GM19240 (cell line): Measurements from ENCODE around the gene CD8B2.
"Not testable (repeated sequence)": the region's sequence is repeated elsewhere in the genome, so short reads cannot be mapped to it uniquely, and the experiment has no call there.

Experiments used
- DNase-seq: peaks from one replicate; pipeline ENCODE4 v3.0.0; 2011; ENCODE audit warnings: low spot score; ENCODE audit not compliant: insufficient read length

The CD8B2 gene

DNA sequence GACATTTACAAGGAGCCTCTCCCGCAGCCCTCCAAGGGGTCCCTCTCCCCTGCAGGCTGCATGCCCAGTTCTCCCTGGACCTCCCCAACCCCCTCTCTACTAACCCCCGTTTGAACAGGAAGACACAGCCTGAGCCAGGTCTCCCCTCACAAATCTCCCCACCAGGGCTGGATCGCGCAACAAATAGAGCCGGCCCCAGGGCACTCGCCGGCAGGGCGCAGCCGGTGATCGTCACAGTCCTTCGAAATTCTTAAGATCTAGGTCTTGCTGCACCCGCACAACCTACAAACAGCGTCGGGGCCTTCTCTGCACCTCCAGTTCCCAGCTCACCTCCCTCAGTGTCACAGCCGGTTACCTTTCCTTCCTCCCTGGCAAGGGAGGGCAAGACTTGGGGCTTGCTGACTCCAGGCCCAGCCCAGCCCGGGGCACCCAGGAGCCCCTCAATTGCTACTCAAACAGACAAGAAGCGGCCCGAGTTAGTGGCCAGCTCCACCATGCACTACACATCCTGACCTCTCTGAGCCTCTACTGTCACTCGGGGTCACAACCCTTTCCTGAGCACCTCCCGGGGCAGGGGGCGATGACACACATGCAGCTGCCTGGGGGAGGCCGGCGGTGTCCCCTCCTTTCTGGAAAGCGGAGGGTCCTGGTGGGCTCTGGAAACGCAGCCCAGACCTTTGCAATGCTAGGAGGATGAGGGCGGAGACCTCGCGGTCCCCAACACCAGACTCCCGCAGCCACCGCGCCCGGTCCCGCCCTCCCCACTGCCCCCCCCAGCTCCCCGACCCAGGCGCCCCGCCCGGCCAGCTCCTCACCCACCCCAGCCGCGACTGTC lies at the start of gene CD8B2:
Gene CD8B2 (plus strand): TSS at position 814 of the 835 bp plus-strand sequence. CDS start 63 bp downstream, outside the sequence.
- DNase-seq = not testable (repeated sequence)

DNA sequence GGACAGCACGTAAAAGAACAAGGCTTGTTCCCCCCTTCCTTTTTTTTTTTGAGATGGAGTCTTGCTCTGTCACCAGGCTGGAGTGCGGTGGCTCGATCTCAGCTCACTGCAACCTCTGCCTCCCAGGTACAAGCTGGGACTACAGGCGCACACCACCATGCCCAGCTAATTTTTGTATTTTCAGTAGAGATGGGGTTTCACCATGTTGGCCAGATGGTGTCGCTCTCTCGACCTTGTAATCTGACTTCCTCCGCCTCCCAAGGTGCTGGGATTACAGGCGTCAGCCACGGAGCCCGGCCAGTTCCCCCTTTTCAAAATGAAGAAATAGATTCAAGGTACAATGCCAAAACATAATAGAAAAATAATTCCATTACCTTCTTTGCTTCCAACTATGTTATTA lies 25.3 kb upstream of the CD8B2 start:
- DNase-seq = not testable (repeated sequence)

GRCh38 chr2:106467516-106467915 lies 19.6 kb upstream of the CD8B2 start:
- not testable (repeated sequence) for DNase-seq

DNA sequence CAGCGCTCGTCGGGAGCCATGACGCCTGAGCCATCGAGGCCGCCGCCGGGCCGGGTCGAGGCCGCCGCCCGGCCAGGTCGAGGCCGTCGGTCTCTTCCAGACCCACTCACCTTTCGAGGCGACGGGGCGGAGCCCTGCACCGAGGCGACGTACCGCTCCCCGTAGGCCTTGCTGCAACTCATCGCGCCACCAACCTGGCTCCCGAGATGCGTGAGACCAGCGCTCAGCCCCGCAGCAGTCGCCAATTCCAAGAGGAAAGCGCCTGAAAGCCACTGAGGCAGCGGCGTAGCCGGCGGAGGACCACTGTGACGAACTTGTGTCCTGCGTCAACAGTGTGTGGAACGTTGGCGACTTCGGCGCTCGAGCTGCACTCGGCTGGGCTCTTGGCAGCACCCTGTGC lies 19.1 kb upstream of the CD8B2 start, which contains the start of gene RGPD3:
Gene RGPD3 (minus strand): TSS at position 307 of the 400 bp plus-strand sequence. CDS start 125 bp downstream, at position 182.
- not testable (repeated sequence) for DNase-seq

DNA sequence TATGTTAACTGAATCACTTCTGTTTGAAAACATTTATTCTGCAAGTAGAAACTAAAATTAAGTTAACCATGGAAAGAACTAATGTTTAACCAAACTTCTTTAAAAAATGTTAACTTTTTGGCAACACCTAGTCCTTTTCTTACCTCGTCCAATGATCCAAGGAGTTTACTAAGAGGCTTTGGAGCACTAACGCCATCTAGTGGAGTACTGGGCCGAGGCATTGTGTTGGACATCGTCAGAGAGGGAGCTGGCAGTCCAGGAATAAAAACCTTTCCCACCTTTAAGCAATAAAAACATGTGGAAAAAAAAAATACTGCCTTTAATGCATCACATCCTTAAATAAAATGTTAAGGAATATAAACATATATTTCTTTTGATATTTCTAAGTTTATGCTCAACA lies 16.5 kb upstream of the CD8B2 start:
- not testable (repeated sequence) for DNase-seq

GRCh38 chr2:106477647-106478046 lies 9.5 kb upstream of the CD8B2 start:
- not testable (repeated sequence) for DNase-seq

DNA sequence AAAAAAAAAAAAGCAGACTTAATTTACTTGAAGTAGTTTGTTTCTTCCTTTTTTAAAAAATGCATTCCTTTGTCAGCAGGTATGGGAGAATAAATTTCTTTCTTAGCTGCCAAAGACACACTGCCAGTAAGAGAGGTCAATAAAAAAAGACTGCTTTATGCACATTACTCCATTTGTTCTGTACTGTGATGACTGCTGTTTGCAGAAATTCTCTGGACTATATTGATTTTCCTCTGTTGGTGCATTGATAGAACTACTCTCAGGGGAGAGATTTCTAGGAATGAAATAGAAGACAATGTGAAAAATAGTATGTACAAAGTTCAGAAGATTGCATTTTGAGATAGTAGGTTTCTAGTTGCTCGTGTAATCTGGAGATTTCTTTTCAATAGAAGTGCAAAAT lies 7.6 kb upstream of the CD8B2 start:
- DNase-seq = not testable (repeated sequence)

DNA sequence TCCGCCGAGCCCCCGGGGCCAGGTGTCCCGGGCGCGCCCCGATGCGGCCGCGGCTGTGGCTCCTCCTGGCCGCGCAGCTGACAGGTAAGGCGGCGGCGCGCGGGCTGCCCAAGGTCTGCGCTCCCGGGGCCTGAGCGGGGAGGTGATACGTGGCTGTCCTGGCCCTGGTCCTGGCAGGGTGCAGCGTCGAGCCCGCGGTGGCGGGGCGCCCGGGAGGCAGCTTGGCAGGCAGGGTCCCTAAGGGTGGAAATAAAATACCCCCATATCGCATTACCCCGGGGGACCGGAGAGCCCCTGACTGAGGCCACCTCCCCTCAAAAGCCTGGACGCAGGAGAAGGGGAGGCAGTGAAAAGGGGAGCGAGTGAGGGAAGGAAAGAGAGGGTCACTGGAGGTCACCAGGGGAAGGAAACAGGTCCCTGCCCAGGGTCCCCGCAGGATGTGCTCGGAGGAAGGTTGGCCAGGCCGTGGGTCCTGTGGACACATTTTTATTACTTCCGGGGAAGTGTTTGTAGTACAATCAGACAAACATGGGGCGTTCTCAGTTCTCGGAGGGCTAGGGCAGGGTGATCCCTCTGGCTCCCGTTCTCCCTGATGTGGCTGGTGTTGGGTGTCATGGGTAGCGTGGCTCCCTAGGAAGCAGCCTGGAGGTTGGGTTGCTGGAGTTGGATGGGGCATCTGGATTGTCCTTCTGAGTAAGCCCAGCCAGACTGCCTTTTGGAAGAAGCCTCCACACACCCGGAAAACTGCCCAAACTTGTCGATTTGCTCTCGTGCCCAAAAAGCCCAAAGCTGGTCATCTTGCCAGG lies 425 bp downstream of the CD8B2 start:
- not testable (repeated sequence) for DNase-seq

GRCh38 chr2:106489701-106490100 lies 2.5 kb downstream of the CD8B2 start:
- DNase-seq = not testable (repeated sequence)

GRCh38 chr2:106492399-106492798 lies 5.2 kb downstream of the CD8B2 start:
- not testable (repeated sequence) for DNase-seq

GRCh38 chr2:106492913-106493312 lies 5.7 kb downstream of the CD8B2 start:
- DNase-seq = not testable (repeated sequence)

DNA sequence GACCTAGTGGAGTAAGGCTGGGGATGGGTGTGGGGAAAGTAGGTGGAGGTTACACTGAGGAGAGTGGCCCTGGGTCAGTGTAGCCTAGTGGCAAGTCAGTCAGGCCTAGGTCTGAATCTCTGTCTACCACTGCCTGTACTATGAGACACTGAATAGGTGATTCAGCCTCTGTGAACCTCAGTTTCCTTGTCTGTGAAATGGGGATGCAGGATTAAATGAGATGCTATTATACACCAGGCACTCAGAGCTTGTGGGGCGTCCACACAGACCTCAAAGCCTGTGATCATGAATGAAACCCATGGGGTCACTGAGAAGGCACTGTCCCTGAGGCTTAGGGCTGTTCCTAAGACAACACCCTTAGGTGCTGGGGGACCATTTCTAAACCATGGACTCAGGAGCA lies 11.4 kb downstream of the CD8B2 start:
- not testable (repeated sequence) for DNase-seq

GRCh38 chr2:106500350-106500749 lies 13.2 kb downstream of the CD8B2 start:
- not testable (repeated sequence) for DNase-seq

GRCh38 chr2:106502351-106502750 lies 15.2 kb downstream of the CD8B2 start:
- not testable (repeated sequence) for DNase-seq

DNA sequence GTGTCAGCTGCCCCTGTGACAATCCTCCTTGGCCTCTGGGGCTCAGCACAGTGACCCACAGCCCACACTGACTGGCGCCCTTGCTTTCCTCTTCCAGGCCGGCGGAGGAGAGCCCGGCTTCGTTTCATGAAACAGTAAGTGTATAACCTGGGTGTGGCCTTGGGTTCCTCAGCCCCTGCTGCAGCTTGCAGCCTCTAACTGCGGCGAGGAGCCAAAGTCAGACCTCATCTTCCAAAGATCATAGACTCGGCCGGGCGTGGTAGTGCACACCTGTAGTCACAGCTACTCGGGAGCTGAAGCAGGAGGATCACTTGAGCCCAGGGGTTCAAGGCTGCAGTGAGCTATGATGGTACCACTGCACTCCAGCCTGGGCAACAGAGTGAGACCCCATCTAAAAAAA lies 17.0 kb downstream of the CD8B2 start:
- DNase-seq = not testable (repeated sequence)

DNA sequence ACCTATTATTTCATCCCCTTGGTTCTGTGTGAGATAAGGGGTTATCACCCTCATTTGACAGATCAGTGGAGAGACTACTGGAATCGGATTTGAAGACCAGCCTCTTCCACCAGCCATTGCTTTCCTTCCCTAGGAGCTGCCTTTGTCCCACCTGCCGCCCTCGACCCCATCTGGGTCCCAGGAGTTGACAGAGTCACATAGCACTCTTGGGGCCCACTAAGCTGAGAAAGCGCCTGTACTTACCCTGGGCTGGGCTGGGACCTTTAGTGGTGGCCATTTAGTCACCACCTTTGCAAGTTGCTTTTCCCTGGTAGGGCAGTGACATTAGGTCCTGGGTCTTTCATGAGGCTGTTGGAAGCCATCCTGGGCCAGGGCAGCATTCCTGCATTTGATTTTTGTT lies 17.6 kb downstream of the CD8B2 start:
- DNase-seq = not testable (repeated sequence)

DNA sequence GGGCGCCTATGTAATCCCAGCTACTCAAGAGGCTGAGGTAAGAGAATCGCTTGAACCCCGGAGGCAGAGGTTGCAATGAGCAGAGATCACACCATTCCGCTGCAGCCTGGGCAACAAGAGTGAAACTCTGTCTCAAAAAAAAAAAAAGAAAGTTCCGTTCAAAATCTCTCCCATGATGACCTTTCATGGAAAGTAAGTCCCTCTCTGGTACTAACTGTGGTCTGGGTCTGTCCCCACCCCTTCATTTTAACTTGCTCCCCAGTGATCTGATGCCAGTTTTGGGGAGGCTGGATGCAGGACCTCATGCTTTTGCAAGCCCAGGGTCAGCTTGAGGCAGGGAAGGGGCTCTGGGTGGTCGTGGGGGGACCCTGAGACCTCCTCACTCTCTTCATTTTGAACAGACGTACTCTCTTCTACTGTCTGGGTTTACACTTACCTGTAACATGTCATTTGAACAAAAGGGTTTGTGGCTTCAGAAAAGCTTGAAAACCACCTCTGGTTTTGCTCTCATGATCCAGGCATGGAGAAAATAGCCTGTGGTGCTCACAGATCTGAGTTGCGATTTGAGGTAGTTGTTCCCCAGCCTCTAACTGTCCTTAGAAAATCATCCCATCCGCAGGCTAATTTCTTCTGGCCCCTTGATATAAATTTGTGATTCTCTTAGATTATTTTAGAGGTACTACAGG lies 19.0 kb downstream of the CD8B2 start:
- DNase-seq = not testable (repeated sequence)

DNA sequence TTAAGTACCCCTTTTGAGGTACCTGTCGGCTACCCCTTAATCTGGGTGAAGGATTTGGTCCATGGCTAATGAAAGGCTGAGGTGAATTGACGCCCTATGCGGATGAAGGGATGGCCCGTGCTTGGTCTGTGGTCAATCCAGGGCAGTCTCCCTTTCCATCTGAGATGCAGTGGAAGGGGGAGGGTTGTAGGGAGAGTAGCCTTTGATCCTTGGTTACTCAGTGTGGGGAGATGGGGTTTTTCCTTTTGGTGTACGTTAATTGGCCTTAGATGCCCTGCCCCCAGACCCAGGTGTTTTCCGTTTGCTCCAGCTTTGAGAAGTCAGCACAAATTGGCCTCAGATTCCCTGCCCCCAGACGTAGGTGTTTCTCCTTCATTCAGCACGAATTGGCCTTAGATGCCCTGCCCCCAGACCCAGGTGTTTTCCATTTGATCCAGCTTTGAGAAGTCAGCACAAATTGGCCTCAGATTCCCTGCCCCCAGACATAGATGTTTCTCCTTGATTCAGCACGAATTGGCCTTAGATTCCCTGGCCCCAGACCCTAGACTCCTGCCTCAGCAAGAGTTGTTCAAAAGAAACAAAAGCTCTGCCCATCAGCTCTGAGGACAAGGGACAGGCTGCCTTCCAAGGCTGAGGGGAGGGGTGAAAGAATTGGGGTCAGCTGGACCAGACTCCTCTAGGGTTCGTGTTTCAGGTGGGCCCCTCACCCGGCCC lies 21.7 kb downstream of the CD8B2 start:
- DNase-seq = not testable (repeated sequence)

DNA sequence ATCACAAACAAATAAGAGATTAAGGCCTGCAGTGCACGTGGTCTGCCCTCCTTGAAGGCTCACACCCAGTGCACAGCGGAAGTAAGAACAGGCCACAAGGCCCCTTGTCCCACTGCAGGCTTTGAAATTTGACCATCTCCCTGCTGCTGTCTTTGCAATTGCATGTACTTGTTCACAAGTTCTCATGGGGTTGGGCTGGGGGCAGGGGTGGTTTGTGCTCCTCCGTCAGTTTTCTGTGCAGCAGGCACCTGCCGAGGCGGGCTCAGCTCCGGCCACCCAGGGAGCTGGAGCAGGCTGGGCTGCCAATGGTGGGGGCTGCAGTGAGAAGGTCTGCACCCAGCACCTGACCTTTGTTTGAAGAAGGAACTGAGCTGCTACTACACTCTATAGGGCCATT lies 22.2 kb downstream of the CD8B2 start:
- not testable (repeated sequence) for DNase-seq

DNA sequence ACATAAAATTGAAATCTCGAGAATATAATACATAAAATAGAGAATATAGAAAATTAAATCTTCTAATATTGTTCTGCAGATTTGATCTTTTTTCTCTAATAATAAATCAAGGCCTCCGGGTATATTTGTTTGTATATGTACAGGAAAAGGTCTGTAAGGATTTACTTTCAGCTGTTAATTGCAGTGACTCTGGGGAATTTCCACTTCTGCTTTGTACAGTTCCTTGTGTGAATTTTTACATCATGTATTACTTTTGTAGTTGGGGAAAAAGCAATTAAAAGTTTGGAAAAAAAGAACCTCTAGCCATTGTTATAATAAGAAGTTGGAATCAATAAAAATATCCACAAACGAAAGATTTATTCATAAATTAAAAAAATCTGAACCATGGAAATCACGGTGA lies 23.6 kb downstream of the CD8B2 start:
- DNase-seq = not testable (repeated sequence)

GRCh38 chr2:106511476-106511901 lies 24.3 kb downstream of the CD8B2 start:
- not testable (repeated sequence) for DNase-seq
